Erythroblast (primary cell): Measurements from ENCODE around the gene FA2H.

Experiments used
- GATA1 ChIP-seq: IDR thresholded peaks from 2 replicates; pipeline ENCODE4 v1.6.1; 2011; ENCODE audit warnings: low read depth, mild to moderate bottlenecking, control low read depth, low read length, moderate library complexity
- POLR2A ChIP-seq: IDR thresholded peaks from 2 replicates; pipeline ENCODE4 v1.6.1; 2011; ENCODE audit warnings: mild to moderate bottlenecking, low read length

GRCh38 chr16:74778646-74779045 is 4.0 kb upstream of the FA2H start:
- TF ChIP-seq POLR2A (no peak), GATA1 (no peak)
